ENCODE measurements around the gene TP53BP2.

- TF ChIP-seq CTCF (IDR thresholded peaks at IDR 0.05 in 4 of 5, conservative IDR thresholded peaks at IDR 0.05 in 1 of 5) = no peak
- no peak for TF ChIP-seq POLR2A (IDR thresholded peaks at IDR 0.05)
Measured at GRCh38 chr1:223825767-223826748, 19.7 kb downstream of the TP53BP2 start.

Data from gastrocnemius medialis (tissue), 4 donors.